ENCODE data around the gene EYA4. TPM values are rescaled to one million over a fixed set of nuclear protein-coding genes. Genes with fewer than 3 reads are reported as not detected.
"Not testable (repeated sequence)": the region's sequence is repeated elsewhere in the genome, so short reads cannot be mapped to it uniquely, and the experiment has no call there.

The EYA4 gene
- total RNA-seq, 1 experiment from 2014 or later, result 6.1 TPM

- no peak overlapping the region for H3K4me3 ChIP-seq
- no peaks in the 10 kb centered on the region for H3K27me3 ChIP-seq
- H3K36me3 ChIP-seq, result no peaks in the 10 kb centered on the region
- no peak for DNase-seq
- H3K9me3 ChIP-seq, result no peaks in the 10 kb centered on the region
These were observed 299.2 kb downstream of the EYA4 start for GRCh38 chr6:133540361-133540760.

- Histone ChIP-seq H3K9me3 (no peaks in the 10 kb centered on the region), H3K36me3 (no peaks in the 10 kb centered on the region), H3K4me3 (no peak overlapping the region), H3K27me3 (no peaks in the 10 kb centered on the region)
- DNase-seq, result no peak
These were observed 299.9 kb downstream of the EYA4 start for GRCh38 chr6:133541040-133541439.

GRCh38 chr6:133542056-133542821 is 301.1 kb downstream of the EYA4 start:
- Histone ChIP-seq H3K36me3 (no peaks in the 10 kb centered on the region), H3K4me3 (no peak overlapping the region), H3K9me3 (no peaks in the 10 kb centered on the region), H3K27me3 (no peaks in the 10 kb centered on the region)
- peak; percentile 28 for DNase-seq

- Histone ChIP-seq H3K9me3 (no peaks in the 10 kb centered on the region), H3K27me3 (no peaks in the 10 kb centered on the region), H3K4me3 (no peak overlapping the region), H3K36me3 (no peaks in the 10 kb centered on the region)
- DNase-seq, result no peak
These were observed 303.3 kb downstream of the EYA4 start for GRCh38 chr6:133544419-133544818.

- no peaks in the 10 kb centered on the region for H3K27me3 ChIP-seq
- no peak overlapping the region for H3K4me3 ChIP-seq
- no peak for DNase-seq
- H3K9me3 ChIP-seq, result no peaks in the 10 kb centered on the region
- H3K36me3 ChIP-seq, result no peaks in the 10 kb centered on the region
These were observed 304.9 kb downstream of the EYA4 start for GRCh38 chr6:133546098-133546497.

- no peak for DNase-seq
- Histone ChIP-seq H3K27me3 (no peaks in the 10 kb centered on the region), H3K36me3 (no peaks in the 10 kb centered on the region), H3K9me3 (no peaks in the 10 kb centered on the region), H3K4me3 (no peak overlapping the region)
These were observed 306.0 kb downstream of the EYA4 start for GRCh38 chr6:133547136-133547535.

GRCh38 chr6:133548423-133549159 is 307.4 kb downstream of the EYA4 start:
- Histone ChIP-seq H3K27me3 (no peaks in the 10 kb centered on the region), H3K9me3 (no peaks in the 10 kb centered on the region), H3K4me3 (no peak overlapping the region), H3K36me3 (no peaks in the 10 kb centered on the region)
- DNase-seq, result peak; percentile 38

GRCh38 chr6:133549371-133549801 is 308.2 kb downstream of the EYA4 start:
- H3K4me3 ChIP-seq, result no peak overlapping the region
- no peaks in the 10 kb centered on the region for H3K9me3 ChIP-seq
- no peak for DNase-seq
- no peaks in the 10 kb centered on the region for H3K27me3 ChIP-seq
- H3K36me3 ChIP-seq, result no peaks in the 10 kb centered on the region

GRCh38 chr6:133550026-133550425 is 308.9 kb downstream of the EYA4 start:
- no peak overlapping the region for H3K4me3 ChIP-seq
- DNase-seq, result no peak
- H3K9me3 ChIP-seq, result no peaks in the 10 kb centered on the region
- no peaks in the 10 kb centered on the region for H3K36me3 ChIP-seq
- no peaks in the 10 kb centered on the region for H3K27me3 ChIP-seq

- no peaks in the 10 kb centered on the region for H3K9me3 ChIP-seq
- no peak for DNase-seq
- H3K36me3 ChIP-seq, result no peaks in the 10 kb centered on the region
- H3K4me3 ChIP-seq, result no peak overlapping the region
- no peaks in the 10 kb centered on the region for H3K27me3 ChIP-seq
These were observed 310.3 kb downstream of the EYA4 start for GRCh38 chr6:133551436-133551835.

GRCh38 chr6:133551847-133552341 is 310.7 kb downstream of the EYA4 start:
- Histone ChIP-seq H3K27me3 (no peaks in the 10 kb centered on the region), H3K4me3 (no peak overlapping the region), H3K9me3 (no peaks in the 10 kb centered on the region), H3K36me3 (no peaks in the 10 kb centered on the region)
- peak; percentile 95 for DNase-seq

GRCh38 chr6:133553652-133554051 is 312.5 kb downstream of the EYA4 start:
- DNase-seq, result peak; percentile 28
- H3K36me3 ChIP-seq, result no peaks in the 10 kb centered on the region
- H3K27me3 ChIP-seq, result no peaks in the 10 kb centered on the region
- peaks cover 1% of the 10 kb centered on the region; the same call in 1 of the 2 replicates for H3K9me3 ChIP-seq
- H3K4me3 ChIP-seq, result no peak overlapping the region

- H3K27me3 ChIP-seq, H3K4me3 ChIP-seq, H3K9me3 ChIP-seq, H3K36me3 ChIP-seq, DNase-seq: not testable (repeated sequence)
These were observed 313.0 kb downstream of the EYA4 start for GRCh38 chr6:133554121-133554520.

GRCh38 chr6:133555685-133556084 is 314.5 kb downstream of the EYA4 start:
- H3K4me3 ChIP-seq, result no peak overlapping the region
- peaks cover 13% of the 10 kb centered on the region for H3K9me3 ChIP-seq
- DNase-seq, result no peak
- no peaks in the 10 kb centered on the region for H3K27me3 ChIP-seq
- H3K36me3 ChIP-seq, result no peaks in the 10 kb centered on the region; the same call in 1 of the 2 replicates

- DNase-seq, result no peak
- no peak overlapping the region for H3K4me3 ChIP-seq
- no peaks in the 10 kb centered on the region for H3K27me3 ChIP-seq
- no peaks in the 10 kb centered on the region; the same call in 1 of the 2 replicates for H3K36me3 ChIP-seq
- H3K9me3 ChIP-seq, result peaks cover 13% of the 10 kb centered on the region
These were observed 318.8 kb downstream of the EYA4 start for GRCh38 chr6:133559926-133560325.

- no peaks in the 10 kb centered on the region for H3K27me3 ChIP-seq
- no peak overlapping the region for H3K4me3 ChIP-seq
- peak; percentile 33 for DNase-seq
- H3K36me3 ChIP-seq, result no peaks in the 10 kb centered on the region; the same call in 1 of the 2 replicates
- H3K9me3 ChIP-seq, result no peaks in the 10 kb centered on the region
These were observed 326.5 kb downstream of the EYA4 start for GRCh38 chr6:133567636-133568035.
